HG03469 (cell line): Measurements from ENCODE around the gene ALDH3A2.

Source experiments
- ATAC-seq: cut with Tn5 transposase; IDR thresholded peaks from one replicate; pipeline ENCODE4 v1.9.1; 2021; ENCODE audit warnings: mild to moderate bottlenecking, moderate library complexity, moderate number of reproducible peaks; ENCODE audit not compliant: unreplicated experiment

Gene ALDH3A2

DNA sequence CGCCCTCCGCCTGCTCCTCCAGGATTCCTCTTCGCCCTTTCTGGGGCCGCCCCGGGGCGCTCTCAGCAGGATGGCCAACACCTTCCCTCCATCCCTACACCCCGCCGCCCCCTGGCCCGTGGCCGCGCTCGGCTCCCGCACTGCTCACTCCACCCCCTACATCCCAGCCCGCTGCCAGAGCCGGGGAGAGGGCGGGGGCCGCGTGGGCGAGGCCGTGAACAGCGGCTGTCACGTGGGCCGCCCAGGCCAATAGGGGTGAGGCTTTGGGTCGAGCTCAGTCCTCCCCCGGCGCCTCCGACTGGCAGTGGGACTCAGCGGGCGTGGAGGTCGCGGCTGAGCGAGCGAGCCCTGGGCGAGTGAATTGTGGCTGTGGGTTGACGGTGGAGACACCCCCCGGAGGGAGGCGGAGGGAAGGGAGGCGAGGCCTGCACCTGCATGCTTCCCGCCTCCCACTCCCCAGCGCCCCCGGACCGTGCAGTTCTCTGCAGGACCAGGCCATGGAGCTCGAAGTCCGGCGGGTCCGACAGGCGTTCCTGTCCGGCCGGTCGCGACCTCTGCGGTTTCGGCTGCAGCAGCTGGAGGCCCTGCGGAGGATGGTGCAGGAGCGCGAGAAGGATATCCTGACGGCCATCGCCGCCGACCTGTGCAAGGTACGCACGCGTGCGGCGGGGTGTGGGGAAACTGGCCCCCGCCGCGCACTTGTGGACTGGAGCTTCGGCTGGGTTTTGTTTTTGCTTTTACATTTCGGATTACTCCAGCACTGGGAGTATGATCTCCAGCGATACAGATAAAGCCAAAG lies at the start of gene ALDH3A2:
Gene ALDH3A2, plus strand, starts transcription at position 277 of the 799 bp plus-strand sequence. Its CDS starts 221 bp downstream, at position 498.
- ATAC-seq: peak; percentile 84

DNA sequence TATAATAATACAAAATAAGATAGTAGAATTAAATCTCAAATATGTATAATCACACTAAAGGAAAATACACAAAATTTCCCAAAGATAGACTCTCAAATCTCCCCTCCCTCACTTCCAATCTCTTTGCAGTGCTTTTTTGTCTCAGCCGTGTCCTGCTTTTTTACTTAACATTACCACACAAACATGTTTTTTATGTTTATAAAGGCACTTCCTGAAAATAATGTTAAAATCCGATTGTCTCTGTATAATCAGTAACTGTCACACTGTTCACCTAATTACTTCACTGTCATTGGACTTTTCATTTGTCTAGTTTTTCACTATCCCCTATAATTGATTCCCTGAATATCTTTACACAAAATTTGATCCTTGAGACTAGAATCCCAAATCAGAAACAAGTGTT lies 38.2 kb upstream of the ALDH3A2 start:
- no peak for ATAC-seq

- ATAC-seq: no peak
Observed at GRCh38 chr17:19610879-19611278, 37.7 kb upstream of the ALDH3A2 start.

GRCh38 chr17:19613979-19614378 lies 34.6 kb upstream of the ALDH3A2 start:
- ATAC-seq: no peak

GRCh38 chr17:19614900-19615299 lies 33.7 kb upstream of the ALDH3A2 start:
- ATAC-seq: no peak

GRCh38 chr17:19618015-19618414 lies 30.5 kb upstream of the ALDH3A2 start:
- no peak for ATAC-seq

DNA sequence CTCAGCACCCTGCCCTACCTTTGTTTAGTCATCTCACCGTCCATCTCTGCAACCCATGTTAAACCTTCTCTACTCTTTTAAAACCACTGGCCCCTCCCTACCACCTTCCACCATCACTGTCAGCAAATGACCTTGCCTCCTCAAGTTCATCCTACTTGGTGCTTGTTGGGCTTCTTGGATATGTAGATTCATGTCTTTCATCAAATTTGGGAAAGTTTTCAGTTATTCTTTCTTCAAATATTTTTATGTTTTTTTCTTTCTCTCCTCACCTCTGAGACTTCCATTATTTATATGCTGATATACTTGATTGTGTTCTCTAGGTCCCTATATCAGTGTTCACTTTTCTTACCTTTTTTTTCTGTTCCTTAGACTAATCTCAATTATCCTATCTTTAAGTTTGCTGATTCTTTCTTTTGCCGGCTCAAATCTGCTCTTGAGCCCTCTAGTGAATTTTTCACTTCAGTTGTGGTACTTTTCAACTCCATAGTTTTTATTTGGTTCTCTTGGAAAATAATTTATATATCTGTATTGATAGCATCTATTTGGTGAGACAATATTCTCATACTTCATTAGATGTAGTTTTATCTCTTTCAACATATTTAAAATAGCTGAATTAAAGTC lies 28.7 kb upstream of the ALDH3A2 start:
- no peak for ATAC-seq

GRCh38 chr17:19621697-19622096 lies 26.9 kb upstream of the ALDH3A2 start:
- no peak for ATAC-seq

DNA sequence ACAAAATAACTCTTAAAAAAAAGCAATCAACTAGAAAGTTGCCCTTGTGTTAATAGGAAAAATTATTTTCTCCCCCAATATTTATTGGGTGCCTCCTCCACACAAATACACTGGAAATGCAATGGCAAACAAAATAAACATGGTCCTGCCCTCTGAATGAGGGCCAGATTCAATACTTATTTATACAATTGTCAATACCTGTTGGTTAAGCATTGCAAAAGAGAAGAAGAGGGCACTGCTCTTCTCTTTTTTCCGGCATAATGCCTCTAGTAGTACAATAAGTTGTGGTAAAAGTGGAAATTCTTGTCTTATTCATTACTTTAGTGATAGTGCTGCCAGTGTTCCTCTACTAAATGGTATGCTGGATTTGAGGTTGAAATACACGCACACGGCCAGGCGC lies 22.5 kb upstream of the ALDH3A2 start:
- no peak for ATAC-seq

- no peak for ATAC-seq
Observed at GRCh38 chr17:19629449-19629848, 19.1 kb upstream of the ALDH3A2 start.

DNA sequence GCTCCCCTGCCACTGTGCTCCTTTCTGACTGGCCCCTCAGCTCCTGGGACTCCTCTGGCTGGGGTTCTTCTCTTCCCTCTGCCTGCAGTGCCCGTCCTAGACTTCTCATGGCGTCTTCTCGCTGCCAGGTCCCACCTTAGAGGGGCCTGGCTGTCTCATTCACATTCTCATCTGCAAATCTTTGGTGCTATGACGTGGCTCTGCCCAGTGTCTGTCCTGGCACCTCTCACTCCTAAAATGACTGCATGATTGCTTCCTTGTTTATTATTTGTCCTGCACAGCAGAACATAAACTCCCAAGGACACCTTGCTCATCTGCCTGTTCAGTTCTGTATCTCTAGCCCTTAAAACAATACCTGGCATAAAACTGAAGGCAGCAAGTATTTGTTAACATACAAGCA lies 18.5 kb upstream of the ALDH3A2 start:
- ATAC-seq: no peak

- ATAC-seq: no peak
Observed at GRCh38 chr17:19630661-19631060, 17.9 kb upstream of the ALDH3A2 start.

- no peak for ATAC-seq
Observed at GRCh38 chr17:19631905-19632304, 16.6 kb upstream of the ALDH3A2 start.

- ATAC-seq: no peak
Observed at GRCh38 chr17:19641687-19642372, 6.7 kb upstream of the ALDH3A2 start.

- no peak for ATAC-seq
Observed at GRCh38 chr17:19642373-19642893, 6.1 kb upstream of the ALDH3A2 start.

DNA sequence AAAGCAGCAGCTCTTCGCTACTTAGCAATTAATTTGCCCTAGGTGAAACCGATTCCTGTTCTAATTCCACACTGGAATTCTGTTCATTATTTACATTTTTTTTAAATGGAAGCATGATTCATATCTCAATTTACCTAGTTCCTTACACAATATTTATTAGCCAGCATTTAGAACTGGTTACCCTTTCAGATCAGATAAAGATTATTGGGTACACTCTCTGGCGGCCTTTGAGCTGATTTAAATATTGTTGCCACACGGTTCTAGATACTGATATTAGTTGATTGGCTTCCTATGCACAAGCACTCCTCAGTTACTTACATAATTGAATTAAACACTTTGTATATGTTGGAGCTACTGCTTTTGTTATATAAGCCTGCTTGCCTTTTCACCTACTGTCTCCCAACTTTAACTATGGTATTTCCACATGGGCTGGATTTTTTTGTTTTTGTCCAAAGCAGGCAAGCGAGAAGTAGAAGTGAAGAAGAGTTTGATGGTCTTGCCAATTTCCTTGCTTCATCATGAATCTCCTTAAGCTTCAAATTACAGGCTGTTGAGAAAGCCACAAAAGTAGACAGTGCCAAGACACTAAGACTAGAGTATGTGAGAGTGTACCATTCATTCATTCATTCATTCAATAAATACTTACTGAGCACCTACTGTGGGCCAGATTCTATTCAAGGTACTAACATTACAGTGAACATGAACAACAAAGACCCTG lies 3.9 kb upstream of the ALDH3A2 start:
- no peak for ATAC-seq

- ATAC-seq: no peak
Observed at GRCh38 chr17:19645734-19646201, 2.8 kb upstream of the ALDH3A2 start.

DNA sequence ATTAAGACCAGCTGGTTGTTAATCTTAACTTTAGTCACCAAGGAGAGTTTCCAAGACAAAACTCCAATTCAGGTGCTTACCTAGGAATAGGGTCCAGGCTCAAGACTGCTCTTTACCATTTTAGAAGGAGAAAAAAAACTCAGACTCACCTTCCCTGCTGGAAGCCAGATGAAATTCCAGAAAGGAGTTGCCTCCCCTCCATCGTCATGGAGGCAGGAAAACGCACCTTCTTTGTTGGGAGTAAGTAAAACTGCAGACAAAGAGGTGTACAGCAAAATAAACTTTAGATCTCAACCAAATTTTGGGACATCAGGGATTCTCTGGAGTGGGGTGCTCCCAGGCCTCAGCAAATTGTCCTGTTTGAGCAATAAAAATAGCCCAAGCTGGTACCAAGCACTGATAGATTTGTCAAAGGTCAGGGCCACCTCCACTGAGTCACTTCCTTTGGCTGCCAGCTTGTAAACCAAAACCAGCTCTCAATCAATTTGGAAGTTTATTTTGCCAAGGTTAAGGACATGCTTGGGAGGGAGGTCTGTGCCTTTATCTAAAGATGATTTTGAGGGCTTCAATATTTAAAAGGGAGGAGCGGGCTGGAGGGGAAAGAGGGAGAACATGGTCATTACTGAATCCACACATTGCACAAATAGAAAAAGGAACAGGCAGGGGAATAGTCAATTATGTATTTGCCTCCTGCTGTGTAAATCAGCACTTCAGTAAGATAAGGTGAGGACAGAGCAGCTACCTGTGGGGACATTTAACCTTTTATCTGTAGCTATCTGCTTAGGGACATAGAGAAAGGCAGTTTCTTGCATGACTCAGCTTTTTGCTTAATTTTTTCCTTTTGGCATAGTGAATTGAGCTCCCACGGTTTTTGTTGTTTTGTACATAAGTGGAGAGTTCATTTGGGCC lies 1.5 kb upstream of the ALDH3A2 start:
- no peak for ATAC-seq

DNA sequence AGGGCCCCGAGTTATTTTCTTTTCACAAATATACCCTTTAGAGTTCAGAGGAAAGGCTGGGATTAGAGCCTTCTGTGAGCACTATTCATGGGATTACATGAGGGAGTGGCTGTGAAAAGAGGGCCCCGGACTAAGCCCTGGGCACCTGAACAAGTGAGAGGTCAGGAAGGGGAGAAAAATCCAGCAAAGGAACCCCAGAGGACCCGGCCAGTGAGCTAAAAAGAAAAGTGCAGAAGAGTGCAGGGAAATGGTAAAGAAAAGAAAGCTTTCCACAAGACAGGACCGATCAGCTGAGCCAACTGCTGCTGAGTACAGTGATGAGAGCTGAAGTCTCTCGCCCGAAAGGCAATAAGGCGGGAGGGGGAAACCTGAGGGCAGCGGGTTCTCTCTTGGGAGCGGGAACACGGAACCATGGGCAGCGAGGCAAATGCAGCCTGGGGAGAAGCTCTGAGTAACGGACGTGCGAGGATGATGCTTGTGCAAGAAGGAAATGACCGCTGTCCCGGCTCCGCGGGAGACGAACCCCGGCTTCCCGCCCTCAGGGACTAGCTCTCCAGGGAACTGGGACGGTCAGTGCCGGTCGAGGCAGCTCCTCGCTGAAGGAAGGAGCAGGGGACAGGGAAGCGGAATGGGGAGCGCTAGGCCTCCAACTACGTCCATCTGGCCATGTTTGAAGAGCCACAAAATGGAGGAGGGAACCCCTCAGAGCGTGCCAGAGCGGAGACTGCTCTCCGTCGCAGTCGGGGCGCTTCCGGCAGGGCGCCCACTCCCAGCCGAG lies 665 bp upstream of the ALDH3A2 start:
- ATAC-seq: peak; percentile 10
